ENCODE measurements around the gene ZFPM1.
A peak's percentile ranks its signal among the peaks of the same experiment; 100 is the strongest.

ZFPM1 gene

GRCh38 chr16:88447881-88448280, 5.2 kb upstream of the ZFPM1 start:
- H3K36me3 Mint-ChIP-seq, result no peaks in the 10 kb centered on the region
- no peak overlapping the region for H3K27ac Mint-ChIP-seq

GRCh38 chr16:88448461-88449266, 4.4 kb upstream of the ZFPM1 start:
- H3K27ac Mint-ChIP-seq, result no peak overlapping the region
- peaks cover 6% of the 10 kb centered on the region for H3K4me1 Mint-ChIP-seq (ENCODE audit: low read depth)
- H3K4me3 Mint-ChIP-seq, result no peak overlapping the region
- H3K27me3 Mint-ChIP-seq, result no peaks in the 10 kb centered on the region
- H3K36me3 Mint-ChIP-seq, result no peaks in the 10 kb centered on the region
- no peaks in the 10 kb centered on the region for H3K9me3 Mint-ChIP-seq (ENCODE audit: low read depth)

More at GRCh38 chr16:88447881-88448280, 5.2 kb upstream of the ZFPM1 start:
- Mint-ChIP-seq H3K4me3 (no peak overlapping the region), H3K4me1 (ENCODE audit: low read depth) (peaks cover 8% of the 10 kb centered on the region), H3K27me3 (no peaks in the 10 kb centered on the region), H3K9me3 (ENCODE audit: low read depth) (no peaks in the 10 kb centered on the region)

- H3K27me3 Mint-ChIP-seq, result no peaks in the 10 kb centered on the region
- no peak overlapping the region for H3K27ac Mint-ChIP-seq
- H3K4me3 Mint-ChIP-seq, result no peak overlapping the region
- H3K36me3 Mint-ChIP-seq, result no peaks in the 10 kb centered on the region
- H3K9me3 Mint-ChIP-seq (ENCODE audit: low read depth), result no peaks in the 10 kb centered on the region
- peaks cover 6% of the 10 kb centered on the region for H3K4me1 Mint-ChIP-seq (ENCODE audit: low read depth)
These were observed 3.9 kb upstream of the ZFPM1 start for GRCh38 chr16:88449267-88449561.

GRCh38 chr16:88451586-88452481, 1.2 kb upstream of the ZFPM1 start:
- no peaks in the 10 kb centered on the region for H3K27me3 Mint-ChIP-seq
- no peaks in the 10 kb centered on the region for H3K36me3 Mint-ChIP-seq
- no peaks in the 10 kb centered on the region for H3K9me3 Mint-ChIP-seq (ENCODE audit: low read depth)
- H3K27ac Mint-ChIP-seq, result peak overlapping the region; percentile 80
- peak overlapping the region; percentile 82 for H3K4me3 Mint-ChIP-seq
- peaks cover 14% of the 10 kb centered on the region for H3K4me1 Mint-ChIP-seq (ENCODE audit: low read depth)

- peak overlapping the region; percentile 88 for H3K27ac Mint-ChIP-seq
- peak overlapping the region; percentile 82 for H3K4me3 Mint-ChIP-seq
- peaks cover 22% of the 10 kb centered on the region for H3K4me1 Mint-ChIP-seq (ENCODE audit: low read depth)
These were observed 431 bp upstream of the ZFPM1 start for GRCh38 chr16:88452482-88453216.

GRCh38 chr16:88453611-88454522, 787 bp downstream of the ZFPM1 start:
- Mint-ChIP-seq H3K27me3 (no peaks in the 10 kb centered on the region), H3K9me3 (ENCODE audit: low read depth) (no peaks in the 10 kb centered on the region), H3K4me3 (peak overlapping the region; percentile 90), H3K36me3 (no peaks in the 10 kb centered on the region), H3K4me1 (ENCODE audit: low read depth) (peaks cover 24% of the 10 kb centered on the region), H3K27ac (no peak overlapping the region)

More at GRCh38 chr16:88452482-88453216, 431 bp upstream of the ZFPM1 start:
- no peaks in the 10 kb centered on the region for H3K9me3 Mint-ChIP-seq (ENCODE audit: low read depth)
- H3K27me3 Mint-ChIP-seq, result no peaks in the 10 kb centered on the region
- H3K36me3 Mint-ChIP-seq, result no peaks in the 10 kb centered on the region

- Mint-ChIP-seq H3K9me3 (ENCODE audit: low read depth) (no peaks in the 10 kb centered on the region), H3K27me3 (no peaks in the 10 kb centered on the region), H3K4me3 (peak overlapping the region; percentile 90), H3K36me3 (no peaks in the 10 kb centered on the region), H3K27ac (peak overlapping the region; percentile 94), H3K4me1 (ENCODE audit: low read depth) (peaks cover 28% of the 10 kb centered on the region)
These were observed 1.5 kb downstream of the ZFPM1 start for GRCh38 chr16:88454523-88454947.

- H3K27ac Mint-ChIP-seq, result peak overlapping the region; percentile 99
- no peaks in the 10 kb centered on the region for H3K36me3 Mint-ChIP-seq
- H3K9me3 Mint-ChIP-seq (ENCODE audit: low read depth), result no peaks in the 10 kb centered on the region
- peak overlapping the region; percentile 91 for H3K4me3 Mint-ChIP-seq
- H3K4me1 Mint-ChIP-seq (ENCODE audit: low read depth), result peaks cover 31% of the 10 kb centered on the region
- no peaks in the 10 kb centered on the region for H3K27me3 Mint-ChIP-seq
These were observed 2.7 kb downstream of the ZFPM1 start for GRCh38 chr16:88455610-88456355.

- H3K36me3 Mint-ChIP-seq, result no peaks in the 10 kb centered on the region
- no peaks in the 10 kb centered on the region for H3K27me3 Mint-ChIP-seq
- H3K27ac Mint-ChIP-seq, result peak overlapping the region; percentile 99
- H3K4me1 Mint-ChIP-seq (ENCODE audit: low read depth), result peaks cover 34% of the 10 kb centered on the region
- H3K4me3 Mint-ChIP-seq, result peak overlapping the region; percentile 91
- H3K9me3 Mint-ChIP-seq (ENCODE audit: low read depth), result no peaks in the 10 kb centered on the region
These were observed 3.5 kb downstream of the ZFPM1 start for GRCh38 chr16:88456356-88457292.

- no peak overlapping the region for H3K4me3 Mint-ChIP-seq
- H3K4me1 Mint-ChIP-seq (ENCODE audit: low read depth), result peaks cover 30% of the 10 kb centered on the region
- no peaks in the 10 kb centered on the region for H3K9me3 Mint-ChIP-seq (ENCODE audit: low read depth)
- H3K36me3 Mint-ChIP-seq, result no peaks in the 10 kb centered on the region
- H3K27ac Mint-ChIP-seq, result no peak overlapping the region
- no peaks in the 10 kb centered on the region for H3K27me3 Mint-ChIP-seq
These were observed 5.1 kb downstream of the ZFPM1 start for GRCh38 chr16:88458039-88458772.

GRCh38 chr16:88458773-88459235, 5.7 kb downstream of the ZFPM1 start:
- H3K27me3 Mint-ChIP-seq, result no peaks in the 10 kb centered on the region
- no peaks in the 10 kb centered on the region for H3K9me3 Mint-ChIP-seq (ENCODE audit: low read depth)
- peaks cover 35% of the 10 kb centered on the region for H3K4me1 Mint-ChIP-seq (ENCODE audit: low read depth)
- no peak overlapping the region for H3K27ac Mint-ChIP-seq
- no peak overlapping the region for H3K4me3 Mint-ChIP-seq
- no peaks in the 10 kb centered on the region for H3K36me3 Mint-ChIP-seq

- no peak overlapping the region for H3K27ac Mint-ChIP-seq
- H3K27me3 Mint-ChIP-seq, result no peaks in the 10 kb centered on the region
- peaks cover 39% of the 10 kb centered on the region for H3K4me1 Mint-ChIP-seq (ENCODE audit: low read depth)
- no peaks in the 10 kb centered on the region for H3K9me3 Mint-ChIP-seq (ENCODE audit: low read depth)
- no peak overlapping the region for H3K4me3 Mint-ChIP-seq
- H3K36me3 Mint-ChIP-seq, result no peaks in the 10 kb centered on the region
These were observed 6.4 kb downstream of the ZFPM1 start for GRCh38 chr16:88459366-88460073.

Measured in activated naive CD8-positive, alpha-beta T cell (primary cell).